IMR-90 (cell line): Measurements from ENCODE around the gene PPA2. TPM values are rescaled to one million over a fixed set of nuclear protein-coding genes. Genes with fewer than 3 reads are reported as not detected.

Experiments used
- ATAC-seq: fragments of 200-7000 bp; cut with Tn5 transposase; 2 replicates; pipeline ENCODE4 v1.9.1; 2020; ENCODE audit warnings: low read depth, mild to moderate bottlenecking, moderate library complexity
- BruUV-seq: library from RNA; stranded (reverse); fragments of 400-500 nt; replicated peaks from 2 replicates; lab custom pipeline; 2021; lab: Mats Ljungman, UMichigan
- CTCF ChIA-PET: fragments of 300-600 bp; formaldehyde crosslinking; extraction: SDS; loops from one replicate; lab custom pipeline; 2021; ENCODE audit warnings: antibody characterized with exemption; lab: Yijun Ruan, JAX
- POLR2A ChIA-PET: fragments of 300-600 bp; sonication (Branson Sonifier 250); formaldehyde crosslinking; loops from one replicate; lab custom pipeline; 2022; ENCODE audit warnings: antibody characterized with exemption; ENCODE audit not compliant: unreplicated experiment; lab: Charles Lee
- DNase-seq: peaks from one replicate; pipeline ENCODE4 v3.0.0; 2013
- H2AFZ ChIP-seq: replicated peaks from 2 replicates; pipeline ENCODE3; 2013; ENCODE audit warnings: low read length, mild to moderate bottlenecking; ENCODE audit not compliant: poor library complexity
- H2AK5ac ChIP-seq: 2 replicates; pipeline ENCODE4 v1.6.1; 2013; ENCODE audit warnings: low read depth, low read length, inconsistent platforms
- H2AK9ac ChIP-seq: replicated peaks from 2 replicates; pipeline ENCODE3; 2013; ENCODE audit warnings: mild to moderate bottlenecking, low read depth, low read length, moderate library complexity; ENCODE audit not compliant: poor library complexity
- H2BK120ac ChIP-seq: 2 replicates; pipeline ENCODE4 v1.6.1; 2013; ENCODE audit warnings: low read depth, low read length, inconsistent platforms
- H2BK15ac ChIP-seq: 3 replicates; pipeline ENCODE4 v1.6.1; 2013; ENCODE audit warnings: low read depth, low read length, inconsistent platforms
- H2BK20ac ChIP-seq: 2 replicates; pipeline ENCODE4 v1.6.1; 2013; ENCODE audit warnings: low read depth, mild to moderate bottlenecking, inconsistent platforms, low read length, moderate library complexity
- H2BK5ac ChIP-seq: 2 replicates; pipeline ENCODE4 v1.6.1; 2013; ENCODE audit warnings: mild to moderate bottlenecking, low read depth, low read length, inconsistent platforms; ENCODE audit not compliant: poor library complexity, severe bottlenecking
- H3K14ac ChIP-seq: replicated peaks from 2 replicates; pipeline ENCODE4 v1.6.1; 2013; ENCODE audit warnings: low read depth, low read length, inconsistent platforms
- H3K18ac ChIP-seq: 2 replicates; pipeline ENCODE4 v1.6.1; 2013; ENCODE audit warnings: low read depth, low read length, control low read depth
- H3K23ac ChIP-seq: 2 replicates; pipeline ENCODE4 v1.6.1; 2013; ENCODE audit warnings: low read depth, low read length, inconsistent platforms
- H3K27ac ChIP-seq: 2 replicates; pipeline ENCODE4 v1.5.1; 2013; ENCODE audit warnings: mild to moderate bottlenecking, control low read depth, low read length; ENCODE audit not compliant: insufficient read depth
- H3K27me3 ChIP-seq: 2 replicates; pipeline ENCODE4 v1.6.1; 2013; ENCODE audit warnings: low read length; ENCODE audit not compliant: control insufficient read depth, insufficient read depth
- H3K36me3 ChIP-seq: 2 replicates; pipeline ENCODE4 v1.6.1; 2013; ENCODE audit warnings: low read length, mixed read lengths; ENCODE audit not compliant: control insufficient read depth, insufficient read depth
- H3K4ac ChIP-seq: 2 replicates; pipeline ENCODE4 v1.6.1; 2013; ENCODE audit warnings: low read depth, low read length, inconsistent platforms
- H3K4me1 ChIP-seq: 2 replicates; pipeline ENCODE4 v1.6.1; 2013; ENCODE audit warnings: low read length, mixed read lengths; ENCODE audit not compliant: control insufficient read depth, insufficient read depth
- H3K4me2 ChIP-seq: 2 replicates; pipeline ENCODE4 v1.6.1; 2013; ENCODE audit warnings: low read depth, mild to moderate bottlenecking, control low read depth, low read length, moderate library complexity
- H3K4me3 ChIP-seq: 2 replicates; pipeline ENCODE4 v1.5.1; 2013; ENCODE audit warnings: low read depth, mild to moderate bottlenecking, control low read depth, low read length, moderate library complexity; ENCODE audit not compliant: insufficient read depth
- H3K56ac ChIP-seq: 2 replicates; pipeline ENCODE4 v1.6.1; 2013; ENCODE audit warnings: low read length, inconsistent platforms; ENCODE audit not compliant: insufficient read depth; ENCODE audit errors: extremely low read depth
- H3K79me1 ChIP-seq, 2 experiments: 2 replicates each; pipeline ENCODE4 v1.6.1; 2013; ENCODE audit warnings: low read length in 2 of 2, inconsistent platforms in 1 of 2, low read depth in 1 of 2
- H3K9ac ChIP-seq: 2 replicates; pipeline ENCODE4 v1.6.1; 2013; ENCODE audit warnings: low read depth, low read length, control low read depth
- H3K9me1 ChIP-seq: 2 replicates; pipeline ENCODE4 v1.6.1; 2013; ENCODE audit warnings: low read length, inconsistent platforms; ENCODE audit not compliant: insufficient read depth
- H3K9me3 ChIP-seq: 2 replicates; pipeline ENCODE4 v1.6.1; 2013; ENCODE audit warnings: low read length; ENCODE audit not compliant: control insufficient read depth, insufficient read depth
- H4K20me1 ChIP-seq: 2 replicates; pipeline ENCODE4 v1.6.1; 2013; ENCODE audit warnings: low read length, inconsistent platforms; ENCODE audit not compliant: insufficient read depth
- H4K5ac ChIP-seq: 2 replicates; pipeline ENCODE4 v1.6.1; 2013; ENCODE audit warnings: mild to moderate bottlenecking, low read depth, low read length, control low read depth
- H4K8ac ChIP-seq, 2 experiments: 2 replicates each; pipeline ENCODE4 v1.6.1; 2013; ENCODE audit warnings: low read depth in 2 of 2, low read length in 2 of 2, control low read depth in 1 of 2, inconsistent platforms in 1 of 2
- H4K91ac ChIP-seq: 2 replicates; pipeline ENCODE4 v1.6.1; 2013; ENCODE audit warnings: low read depth, low read length, inconsistent platforms; ENCODE audit not compliant: insufficient read depth
- BHLHE40 ChIP-seq: fragments of 150-350 bp; IDR thresholded peaks from 2 replicates; pipeline ENCODE4 v1.6.1; 2016; ENCODE audit warnings: mild to moderate bottlenecking, low read depth, low read length
- CEBPB ChIP-seq: IDR thresholded peaks from 2 replicates; pipeline ENCODE4 v1.6.1; 2012; ENCODE audit warnings: low read depth, low read length, improper control_type of control experiment
- CHD1 ChIP-seq: IDR thresholded peaks from 2 replicates; pipeline ENCODE4 v1.6.1; 2012; ENCODE audit warnings: low read depth, low read length, improper control_type of control experiment
- CTCF ChIP-seq: conservative IDR thresholded peaks from 2 replicates; pipeline ENCODE4 v1.5.1; 2012; ENCODE audit warnings: mild to moderate bottlenecking, low read depth, low read length, improper control_type of control experiment
- ELK1 ChIP-seq: fragments of 150-350 bp; IDR thresholded peaks from 2 replicates; pipeline ENCODE4 v1.6.1; 2016; ENCODE audit warnings: low read depth, mild to moderate bottlenecking, low read length, moderate library complexity, borderline replicate concordance
- FOS ChIP-seq: fragments of 150-350 bp; IDR thresholded peaks from 2 replicates; pipeline ENCODE4 v1.6.1; 2016; ENCODE audit warnings: low read depth, low read length
- MAFK ChIP-seq: IDR thresholded peaks from 2 replicates; pipeline ENCODE4 v1.6.1; 2012; ENCODE audit warnings: low read depth, low read length, improper control_type of control experiment
- MAZ ChIP-seq: IDR thresholded peaks from 2 replicates; pipeline ENCODE4 v1.6.1; 2012; ENCODE audit warnings: low read depth, mild to moderate bottlenecking, low read length, improper control_type of control experiment, moderate library complexity, borderline replicate concordance
- MXI1 ChIP-seq: IDR thresholded peaks from 2 replicates; pipeline ENCODE4 v1.6.1; 2012; ENCODE audit warnings: low read depth, mild to moderate bottlenecking, low read length, moderate library complexity, borderline replicate concordance
- NFE2L2 ChIP-seq: fragments of 150-350 bp; IDR thresholded peaks from 2 replicates; pipeline ENCODE4 v1.6.1; 2016; ENCODE audit warnings: low read depth, mild to moderate bottlenecking, low read length
- POLR2A ChIP-seq: IDR thresholded peaks from 2 replicates; pipeline ENCODE4 v1.6.1; 2012; ENCODE audit warnings: mild to moderate bottlenecking, low read depth, low read length
- RAD21 ChIP-seq: IDR thresholded peaks from 2 replicates; pipeline ENCODE4 v1.6.1; 2012; ENCODE audit warnings: low read length, improper control_type of control experiment
- RCOR1 ChIP-seq: IDR thresholded peaks from 2 replicates; pipeline ENCODE4 v1.6.1; 2012; ENCODE audit warnings: mild to moderate bottlenecking, low read length, improper control_type of control experiment; ENCODE audit not compliant: insufficient replicate concordance
- RFX5 ChIP-seq: IDR thresholded peaks from 2 replicates; pipeline ENCODE4 v1.8.0; 2012; ENCODE audit warnings: low read depth, mild to moderate bottlenecking, low read length, moderate library complexity
- SMC3 ChIP-seq: fragments of 150-350 bp; IDR thresholded peaks from 2 replicates; pipeline ENCODE4 v1.6.1; 2016; ENCODE audit warnings: low read depth, mild to moderate bottlenecking, antibody characterized with exemption, low read length, moderate library complexity
- USF2 ChIP-seq: fragments of 150-350 bp; IDR thresholded peaks from 2 replicates; pipeline ENCODE4 v1.6.1; 2017; ENCODE audit warnings: mild to moderate bottlenecking, antibody characterized with exemption, low read length, low read depth
- WGBS, 2 experiments: methylation state at CpG; one replicate each; pipeline versions ENCODE4 v1.1.5 to v1.1.7; 2013; ENCODE audit warnings: missing lambda C conversion rate in 2 of 2; ENCODE audit not compliant: insufficient read length in 1 of 2; ENCODE audit errors: extremely low coverage in 2 of 2; 5-methylcytosine and 5-hydroxymethylcytosine counted together
- dilution Hi-C: fragments of 300-500 bp; cut with HindIII; formaldehyde crosslinking; loops from one replicate; pipeline ENCODE4 v1.14.3; 2018; ENCODE audit warnings: low sequenced_read_pairs; ENCODE audit not compliant: unreplicated experiment
- in situ Hi-C: fragments of 300-500 bp; cut with MboI; formaldehyde crosslinking; loops from 3 replicates; pipeline ENCODE4 v1.14.3; 2019; ENCODE audit warnings: low sequenced_read_pairs, inconsistent platforms, mixed read lengths
- intact Hi-C: fragments of 100-400 bp; cut with micrococcal nuclease; formaldehyde crosslinking; loops from 2 replicates; pipeline ENCODE4 v1.10.0; 2022
- polyA plus RNA-seq, 3 experiments: library from polyadenylated mRNA; depleted of rRNA; stranded (reverse); fragments of >200 nt; gene quantifications; 2 replicates each; pipeline ENCODE4 v1.2.3, GENCODE V29; 2012; ENCODE audit warnings: low replicate concordance in 1 of 3
- total RNA-seq: library from RNA; depleted of rRNA; stranded (reverse); fragments of >200 nt; gene quantifications from 2 replicates; pipeline ENCODE4 v1.2.3, GENCODE V29; 2012

The PPA2 gene
- total and polyA plus RNA-seq, 2 of the 4 experiments (the other 2 are of a cell fraction), result 43.1 to 52.5 TPM

GRCh38 chr4:105373324-105373723 lies 100.5 kb downstream of the PPA2 start:
- no peak overlapping the region for H2AK9ac ChIP-seq
- H2BK20ac ChIP-seq, result no peak overlapping the region
- intact Hi-C loops, result loop anchor here (2.0 kb wide), 1 partner anchor 13 kb away; no protein-coding TSS in a partner anchor
- peaks cover 4% of the 10 kb centered on the region for H3K4me1 ChIP-seq
- no CpG with 5 or more reads among the region's 3 CpGs for WGBS, 2 experiments
- no peak overlapping the region for H3K23ac ChIP-seq
- H3K9me3 ChIP-seq, result no peaks in the 10 kb centered on the region
- H4K20me1 ChIP-seq, result no peaks in the 10 kb centered on the region
- no peak for ATAC-seq
- no peak overlapping the region for H2BK120ac ChIP-seq
- dilution Hi-C loops, result no loop called here
- H2BK15ac ChIP-seq, result no peak overlapping the region
- CTCF ChIA-PET, result no interaction called here
- H3K9ac ChIP-seq, result no peak overlapping the region
- no peaks in the 10 kb centered on the region for H3K79me1 ChIP-seq
- no peak overlapping the region for H3K14ac ChIP-seq
- peaks cover 1% of the 10 kb centered on the region; the same call in 1 of the 2 replicates for H3K36me3 ChIP-seq
- no peak overlapping the region for H2AK5ac ChIP-seq
- H2AFZ ChIP-seq, result no peak overlapping the region
- no peak overlapping the region for H3K4me3 ChIP-seq
- H4K91ac ChIP-seq, result no peak overlapping the region
- no TSS peak for BruUV-seq
- TF ChIP-seq MXI1 (no peak), SMC3 (no peak), CTCF (no peak), RAD21 (no peak), NFE2L2 (no peak), USF2 (no peak), CHD1 (no peak), RFX5 (no peak), BHLHE40 (no peak), POLR2A (no peak), MAFK (no peak), CEBPB (no peak), MAZ (no peak), FOS (no peak), RCOR1 (no peak), ELK1 (no peak)
- no peak overlapping the region for H2BK5ac ChIP-seq
- no peaks in the 10 kb centered on the region for H3K27me3 ChIP-seq
- in situ Hi-C loops, result no loop called here
- H3K4me2 ChIP-seq, result no peak overlapping the region
- POLR2A ChIA-PET, result no interaction called here
- no peak overlapping the region for H3K18ac ChIP-seq
- H3K4ac ChIP-seq, result no peak overlapping the region
- no peak for DNase-seq
- no peak overlapping the region for H3K27ac ChIP-seq
- H3K9me1 ChIP-seq, result peaks cover 3% of the 10 kb centered on the region; the same call in 1 of the 2 replicates
- no peak overlapping the region for H4K5ac ChIP-seq
- no peak overlapping the region for H3K56ac ChIP-seq
- no peak overlapping the region for H4K8ac ChIP-seq
